WTC11 (cell line): ENCODE results near the gene FICD. TPM values are rescaled to one million over a fixed set of nuclear protein-coding genes. Genes with fewer than 3 reads are reported as not detected.

Experiments
- ATAC-seq: fragments of 200-7000 bp; cut with Tn5 transposase; 2 replicates; pipeline ENCODE4 v1.10.0; 2021; ENCODE audit warnings: mild to moderate bottlenecking, moderate library complexity
- CTCF ChIA-PET: fragments of 300-600 bp; sonication (Branson Sonifier 250); formaldehyde crosslinking; loops from one replicate; lab custom pipeline; 2021; ENCODE audit warnings: antibody characterized with exemption; lab: Charles Lee
- POLR2A ChIA-PET: fragments of 350-600 bp; sonication (Branson Sonifier 250); formaldehyde crosslinking; loops from one replicate; lab custom pipeline; 2021; ENCODE audit warnings: antibody characterized with exemption; lab: Charles Lee
- DNase-seq: peaks from one replicate; pipeline ENCODE4 v3.0.0; 2021; ENCODE audit warnings: low spot score
- H3K27ac Mint-ChIP-seq: 2 replicates; pipeline ENCODE4 v1.8.0; 2021; ENCODE audit warnings: mixed read lengths
- H3K27me3 Mint-ChIP-seq: 2 replicates; pipeline ENCODE4 v1.8.0; 2021; ENCODE audit warnings: low read depth, mild to moderate bottlenecking, moderate library complexity, mixed read lengths
- H3K36me3 Mint-ChIP-seq: 2 replicates; pipeline ENCODE4 v1.8.0; 2021; ENCODE audit warnings: mixed read lengths
- H3K4me1 Mint-ChIP-seq: 2 replicates; pipeline ENCODE4 v1.8.0; 2022; ENCODE audit warnings: mixed read lengths
- H3K4me3 Mint-ChIP-seq: 2 replicates; pipeline ENCODE4 v1.8.0; 2021; ENCODE audit warnings: mild to moderate bottlenecking, moderate library complexity, mixed read lengths
- H3K9me3 Mint-ChIP-seq: 2 replicates; pipeline ENCODE4 v1.8.0; 2021; ENCODE audit warnings: mixed read lengths
- ARID4B ChIP-seq: sonication (generic); formaldehyde crosslinking; IDR thresholded peaks from 2 replicates; pipeline ENCODE4 v1.8.0; 2023; ENCODE audit warnings: missing genetic modification reagents, mild to moderate bottlenecking, borderline replicate concordance
- CTCF ChIP-seq: fragments of 200-600 bp; IDR thresholded peaks from 2 replicates; pipeline ENCODE4 v1.8.0; 2022; ENCODE audit warnings: antibody characterized with exemption
- ERG ChIP-seq: fragments of 250-450 bp; sonication (Bioruptor Pico); IDR thresholded peaks from 2 replicates; pipeline ENCODE4 v1.8.0; 2021; ENCODE audit warnings: mild to moderate bottlenecking
- ESRRA ChIP-seq: sonication (generic); formaldehyde crosslinking; IDR thresholded peaks from 2 replicates; pipeline ENCODE4 v1.8.1; 2022; ENCODE audit warnings: mild to moderate bottlenecking, missing genetic modification reagents, borderline replicate concordance
- GABPB1 ChIP-seq: sonication (generic); formaldehyde crosslinking; IDR thresholded peaks from 2 replicates; pipeline ENCODE4 v1.8.1; 2023; ENCODE audit warnings: mild to moderate bottlenecking, missing genetic modification reagents
- MXD4 ChIP-seq: fragments of 250-450 bp; sonication (Bioruptor Pico); IDR thresholded peaks from 2 replicates; pipeline ENCODE4 v1.8.0; 2021; ENCODE audit warnings: mild to moderate bottlenecking, moderate library complexity, borderline replicate concordance
- NFYB ChIP-seq: sonication (generic); formaldehyde crosslinking; conservative IDR thresholded peaks from 2 replicates; pipeline ENCODE4 v1.8.0; 2022; ENCODE audit warnings: low read depth, missing genetic modification reagents
- OVOL2 ChIP-seq: fragments of 250-450 bp; sonication (Bioruptor Pico); IDR thresholded peaks from 2 replicates; pipeline ENCODE4 v1.9.0; 2021; ENCODE audit warnings: mild to moderate bottlenecking, borderline replicate concordance
- RORB ChIP-seq: fragments of 250-450 bp; sonication (Bioruptor Pico); IDR thresholded peaks from 2 replicates; pipeline ENCODE4 v1.9.0; 2021; ENCODE audit warnings: mild to moderate bottlenecking
- SOX15 ChIP-seq: fragments of 250-450 bp; sonication (Bioruptor Pico); IDR thresholded peaks from 2 replicates; pipeline ENCODE4 v1.9.0; 2021; ENCODE audit warnings: mild to moderate bottlenecking
- TEAD4 ChIP-seq: sonication (generic); formaldehyde crosslinking; IDR thresholded peaks from 2 replicates; pipeline ENCODE4 v1.8.0; 2022; ENCODE audit warnings: mild to moderate bottlenecking, missing genetic modification reagents
- ZNF263 ChIP-seq: sonication (generic); formaldehyde crosslinking; IDR thresholded peaks from 2 replicates; pipeline ENCODE4 v1.8.1; 2022; ENCODE audit warnings: low read depth, mild to moderate bottlenecking, moderate library complexity, missing genetic modification reagents
- ZNF317 ChIP-seq: sonication (generic); formaldehyde crosslinking; IDR thresholded peaks from 2 replicates; pipeline ENCODE4 v1.8.1; 2023; ENCODE audit warnings: low read depth, mild to moderate bottlenecking, moderate library complexity, missing genetic modification reagents, borderline replicate concordance
- total RNA-seq: library from RNA; stranded (reverse); gene quantifications from 3 replicates; pipeline ENCODE4 v1.2.3, GENCODE V29; 2021
- TF ChIP-seq, protein P1 (sequence below): fragments of 250-450 bp; sonication (Bioruptor Pico); IDR thresholded peaks from 2 replicates; pipeline ENCODE4 v2.1.2; 2022; ENCODE audit warnings: mild to moderate bottlenecking, moderate library complexity
- TF ChIP-seq, protein P2 (sequence below): sonication (generic); formaldehyde crosslinking; IDR thresholded peaks from 2 replicates; pipeline ENCODE4 v1.8.1; 2023; ENCODE audit warnings: mild to moderate bottlenecking, moderate library complexity, missing genetic modification reagents

The FICD gene
- total RNA-seq, 1 experiment from 2014 or later, result 6.3 TPM

GRCh38 chr12:108495054-108495453, 20.0 kb upstream of the FICD start:
- Mint-ChIP-seq H3K36me3 (no peaks in the 10 kb centered on the region), H3K27ac (no peak overlapping the region), H3K9me3 (peaks cover 11% of the 10 kb centered on the region; the same call in 1 of the 2 replicates), H3K27me3 (no peaks in the 10 kb centered on the region; the same call in 1 of the 2 replicates), H3K4me3 (no peak overlapping the region), H3K4me1 (no peaks in the 10 kb centered on the region)
- CTCF ChIA-PET, result interaction anchor here (0.6 to 2.1 kb wide), 25 partner anchors 11 to 502 kb away, joined by 3 to 13 read pairs (median 3); partner anchors contain the start of genes CMKLR1 and FICD
- TF ChIP-seq ZNF263 (CRISPR knock-in tag) (no peak), ERG (CRISPR knock-in tag) (no peak), GABPB1 (CRISPR knock-in tag) (no peak), CTCF (peak; percentile 70), OVOL2 (CRISPR knock-in tag) (no peak), SOX15 (CRISPR knock-in tag) (no peak)
- TF ChIP-seq, protein P1, sequence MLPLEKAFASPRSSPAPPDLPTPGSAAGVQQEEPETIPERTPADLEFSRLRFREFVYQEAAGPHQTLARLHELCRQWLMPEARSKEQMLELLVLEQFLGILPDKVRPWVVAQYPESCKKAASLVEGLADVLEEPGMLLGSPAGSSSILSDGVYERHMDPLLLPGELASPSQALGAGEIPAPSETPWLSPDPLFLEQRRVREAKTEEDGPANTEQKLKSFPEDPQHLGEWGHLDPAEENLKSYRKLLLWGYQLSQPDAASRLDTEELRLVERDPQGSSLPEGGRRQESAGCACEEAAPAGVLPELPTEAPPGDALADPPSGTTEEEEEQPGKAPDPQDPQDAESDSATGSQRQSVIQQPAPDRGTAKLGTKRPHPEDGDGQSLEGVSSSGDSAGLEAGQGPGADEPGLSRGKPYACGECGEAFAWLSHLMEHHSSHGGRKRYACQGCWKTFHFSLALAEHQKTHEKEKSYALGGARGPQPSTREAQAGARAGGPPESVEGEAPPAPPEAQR (CRISPR knock-in tag), result no peak
- peak; percentile 67 for DNase-seq
- POLR2A ChIA-PET, result no interaction called here
- ATAC-seq, result peak; percentile 85

DNA sequence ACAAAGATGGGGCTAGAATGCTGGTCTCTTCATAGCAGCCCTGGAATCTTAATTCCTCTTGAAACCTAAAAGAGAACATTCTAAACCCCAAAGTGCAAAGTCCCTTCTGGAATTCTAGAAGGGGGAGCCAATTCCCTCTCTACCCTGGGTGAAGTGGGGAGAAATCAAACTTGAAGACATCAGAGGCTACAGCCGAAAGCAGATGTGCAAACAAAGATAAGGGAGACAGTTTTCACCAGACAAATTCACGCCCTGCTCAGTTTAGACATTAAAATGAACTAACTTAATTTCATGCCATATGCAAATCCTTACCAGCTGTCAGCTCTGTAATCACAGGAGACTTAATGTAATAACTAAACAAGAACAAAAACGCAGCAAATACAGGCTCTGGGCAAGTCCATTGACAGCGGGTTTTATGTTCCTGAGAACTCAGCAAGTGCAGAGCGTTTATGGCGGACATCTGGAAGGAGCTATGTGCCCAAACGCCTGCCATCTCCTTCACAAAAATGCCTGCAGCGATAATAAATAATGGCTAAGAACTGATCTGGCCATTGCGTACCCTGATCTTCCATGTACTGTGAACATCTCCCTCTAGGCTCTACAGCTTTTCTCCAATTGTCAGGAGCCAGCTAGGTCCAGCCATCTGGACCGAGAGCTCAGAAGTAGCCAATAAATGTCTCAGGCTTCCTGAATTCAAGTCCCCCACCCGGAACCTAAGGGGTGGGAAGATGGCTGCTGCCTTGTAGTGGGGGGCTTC, 19.1 kb upstream of the FICD start:
- ChIA-PET CTCF (interaction anchor here (0.6 to 2.1 kb wide), 26 partner anchors 10 to 503 kb away, joined by 3 to 13 read pairs (median 3); partner anchors contain the start of genes CMKLR1 and FICD), POLR2A (no interaction called here)
- peaks cover 11% of the 10 kb centered on the region; the same call in 1 of the 2 replicates for H3K9me3 Mint-ChIP-seq

More for the DNA sequence above, 19.1 kb upstream of the FICD start:
- H3K27ac Mint-ChIP-seq, result no peak overlapping the region
- no peak for DNase-seq
- H3K36me3 Mint-ChIP-seq, result no peaks in the 10 kb centered on the region
- H3K4me3 Mint-ChIP-seq, result no peak overlapping the region
- ATAC-seq, result no peak
- no peaks in the 10 kb centered on the region for H3K4me1 Mint-ChIP-seq
- no peaks in the 10 kb centered on the region; the same call in 1 of the 2 replicates for H3K27me3 Mint-ChIP-seq
- TF ChIP-seq RORB, result no peak
- TF ChIP-seq ARID4B (CRISPR knock-in tag), result no peak
- no peak for TF ChIP-seq TEAD4 (CRISPR knock-in tag)
- TF ChIP-seq ZNF317 (CRISPR knock-in tag), result no peak
- TF ChIP-seq ESRRA (CRISPR knock-in tag), result no peak
- TF ChIP-seq MXD4 (CRISPR knock-in tag), result no peak
- TF ChIP-seq, protein P2, sequence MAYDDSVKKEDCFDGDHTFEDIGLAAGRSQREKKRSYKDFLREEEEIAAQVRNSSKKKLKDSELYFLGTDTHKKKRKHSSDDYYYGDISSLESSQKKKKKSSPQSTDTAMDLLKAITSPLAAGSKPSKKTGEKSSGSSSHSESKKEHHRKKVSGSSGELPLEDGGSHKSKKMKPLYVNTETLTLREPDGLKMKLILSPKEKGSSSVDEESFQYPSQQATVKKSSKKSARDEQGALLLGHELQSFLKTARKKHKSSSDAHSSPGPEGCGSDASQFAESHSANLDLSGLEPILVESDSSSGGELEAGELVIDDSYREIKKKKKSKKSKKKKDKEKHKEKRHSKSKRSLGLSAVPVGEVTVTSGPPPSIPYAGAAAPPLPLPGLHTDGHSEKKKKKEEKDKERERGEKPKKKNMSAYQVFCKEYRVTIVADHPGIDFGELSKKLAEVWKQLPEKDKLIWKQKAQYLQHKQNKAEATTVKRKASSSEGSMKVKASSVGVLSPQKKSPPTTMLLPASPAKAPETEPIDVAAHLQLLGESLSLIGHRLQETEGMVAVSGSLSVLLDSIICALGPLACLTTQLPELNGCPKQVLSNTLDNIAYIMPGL (CRISPR knock-in tag), result no peak
- TF ChIP-seq NFYB (CRISPR knock-in tag), result no peak
